Fibroblast of skin of back (primary cell): Measurements from ENCODE around the gene CLK4.

ENCODE experiments used
- DNase-seq: peaks from one replicate; pipeline ENCODE4 v3.0.0-alpha.2; 2013

CLK4 gene

DNA sequence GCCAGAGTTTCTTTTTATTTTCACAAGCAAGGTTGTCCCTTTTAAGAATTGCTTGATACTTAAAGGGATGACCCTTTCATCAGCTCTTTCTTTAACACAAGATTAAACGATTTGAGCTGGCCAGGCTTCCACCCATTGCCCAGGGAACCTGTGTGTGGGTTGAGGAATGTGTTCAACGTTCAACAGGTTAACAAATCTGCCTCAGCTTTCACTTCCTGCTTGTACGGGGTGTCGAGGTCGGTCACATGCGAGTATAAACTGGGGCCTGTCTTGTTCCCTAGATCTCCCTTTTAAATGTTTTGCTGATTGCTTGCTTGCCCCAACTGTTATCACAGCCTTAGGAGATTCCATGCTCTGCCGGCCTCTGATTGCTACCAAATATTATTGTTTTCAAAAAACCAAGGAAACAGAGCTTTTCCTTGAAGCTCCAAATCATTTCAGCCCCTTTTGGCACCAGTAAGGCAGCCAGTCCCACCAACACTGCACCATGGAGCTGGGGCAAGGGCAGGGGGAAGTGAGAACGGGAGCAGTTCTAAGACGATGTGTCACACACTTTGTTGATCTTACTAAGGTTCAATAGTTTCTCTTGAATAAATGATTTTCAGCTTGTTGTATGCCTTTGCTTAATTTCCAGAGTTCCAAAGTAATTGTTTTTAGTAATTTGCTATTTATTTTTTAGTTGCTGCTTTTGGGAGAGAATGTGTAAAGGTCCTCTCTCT, 10.7 kb upstream of the CLK4 start:
- DNase-seq, result no peak

DNA sequence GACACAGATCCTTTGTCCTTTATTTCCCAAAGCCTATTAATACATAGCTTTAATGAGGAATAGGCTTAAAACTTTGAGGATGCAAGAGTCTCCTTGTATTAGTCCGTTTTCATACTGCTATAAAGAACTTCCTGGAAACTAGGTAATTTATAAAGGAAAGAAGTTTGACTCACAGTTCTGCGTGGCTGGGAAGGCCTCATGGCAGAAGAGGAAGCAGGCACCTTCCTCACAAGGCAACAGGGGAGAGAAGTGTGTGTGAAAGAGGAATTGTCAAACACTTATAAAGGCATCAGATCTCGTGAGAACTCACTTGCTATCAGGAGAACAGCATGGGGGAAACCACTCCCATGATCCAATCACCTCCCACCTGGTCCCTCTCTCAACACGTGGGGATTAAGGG, 5.4 kb upstream of the CLK4 start:
- no peak for DNase-seq

DNA sequence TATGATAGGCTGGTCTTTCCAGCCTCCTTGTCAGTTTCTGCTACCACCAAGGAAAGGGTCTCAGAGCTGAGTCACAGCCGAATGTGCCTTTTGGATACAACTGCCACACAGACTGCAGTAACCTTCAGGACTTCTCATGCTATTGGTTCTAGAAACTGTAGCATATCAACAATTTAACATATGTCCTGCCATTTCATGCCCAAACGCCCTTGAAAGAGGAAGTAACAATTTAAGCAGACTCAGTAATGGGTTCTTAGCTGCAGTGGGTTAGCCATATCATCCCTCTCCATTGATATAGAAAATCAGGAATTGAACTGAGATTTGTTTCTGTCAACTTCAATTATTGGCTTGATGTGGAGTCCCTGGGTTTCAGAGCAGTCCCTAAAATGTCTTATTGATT, 4.1 kb upstream of the CLK4 start:
- no peak for DNase-seq

DNA sequence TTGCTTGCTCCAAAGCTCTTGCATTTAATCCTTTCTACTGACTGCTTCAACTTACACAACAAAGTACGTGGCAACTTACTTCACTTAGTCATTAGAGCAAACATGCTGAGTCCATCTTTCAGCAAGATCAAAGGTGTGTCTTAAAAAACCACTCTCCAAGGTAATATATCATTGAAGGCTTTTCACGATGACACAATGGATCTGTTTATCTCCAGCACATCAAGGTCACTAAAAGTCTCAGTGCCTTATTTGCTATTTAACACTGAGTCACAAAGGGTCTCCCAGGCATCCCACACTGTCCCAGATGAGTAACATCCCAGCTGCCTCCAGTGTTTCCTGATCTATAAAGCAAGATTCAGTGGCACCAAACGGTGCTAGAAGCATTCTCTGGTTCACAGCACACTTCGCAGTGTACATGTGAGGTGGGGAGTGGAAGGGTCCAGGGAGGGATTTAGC, 3.7 kb upstream of the CLK4 start:
- DNase-seq, result peak; percentile 2

DNA sequence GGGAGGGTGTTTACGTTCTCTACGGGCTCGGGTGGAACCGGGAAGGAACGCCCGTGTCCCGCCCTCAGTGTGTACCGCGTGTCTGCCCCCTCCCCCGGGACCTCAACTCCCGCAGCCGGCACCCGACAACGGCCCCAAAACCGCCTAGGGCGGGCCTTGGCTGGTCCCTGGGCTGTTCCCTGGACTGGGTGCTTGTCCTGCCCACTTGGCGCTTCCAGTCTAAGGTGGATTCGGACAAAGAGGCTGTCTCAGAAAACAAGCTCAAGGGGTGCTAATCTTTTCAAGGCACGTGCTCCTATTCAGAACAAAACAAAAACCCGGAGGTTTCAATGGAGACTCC, 379 bp upstream of the CLK4 start:
- DNase-seq, result no peak

DNA sequence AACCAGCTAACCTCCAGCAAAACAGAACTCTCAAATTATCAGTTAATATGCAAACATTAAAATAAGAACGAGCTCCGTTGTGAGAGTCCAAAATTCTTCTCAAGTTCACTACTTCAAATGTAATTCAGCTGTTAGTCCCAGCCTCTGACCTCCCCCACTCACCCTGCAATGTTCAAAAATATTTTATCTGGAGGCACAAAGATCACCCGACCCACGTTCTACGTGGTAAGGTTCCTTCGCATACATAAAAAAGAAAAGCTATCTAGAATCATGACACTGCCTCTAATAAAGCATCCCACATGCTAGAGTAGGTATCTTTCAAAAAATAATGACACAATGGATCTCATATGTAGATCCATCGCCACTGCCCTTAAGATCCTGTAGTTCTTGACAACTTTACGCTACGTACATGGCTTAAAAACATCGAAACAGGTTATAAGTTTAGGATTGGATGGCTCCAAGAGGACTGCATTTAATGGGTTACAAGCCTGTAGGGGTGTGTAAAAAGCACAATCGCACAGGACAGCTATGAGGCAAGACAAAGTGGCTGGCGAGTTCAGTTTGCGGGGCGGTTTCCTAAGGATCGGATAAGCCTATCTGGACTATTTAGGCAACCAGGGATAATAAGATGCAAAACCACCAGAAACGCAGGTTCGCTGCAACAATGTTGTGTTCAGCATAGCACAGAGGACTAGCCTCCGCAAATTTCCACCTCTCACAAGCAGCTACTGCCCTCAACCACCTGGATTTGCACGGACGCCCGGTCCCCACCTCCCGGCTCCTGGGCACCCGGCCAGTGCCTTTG, 969 bp downstream of the CLK4 start:
- DNase-seq, result no peak

DNA sequence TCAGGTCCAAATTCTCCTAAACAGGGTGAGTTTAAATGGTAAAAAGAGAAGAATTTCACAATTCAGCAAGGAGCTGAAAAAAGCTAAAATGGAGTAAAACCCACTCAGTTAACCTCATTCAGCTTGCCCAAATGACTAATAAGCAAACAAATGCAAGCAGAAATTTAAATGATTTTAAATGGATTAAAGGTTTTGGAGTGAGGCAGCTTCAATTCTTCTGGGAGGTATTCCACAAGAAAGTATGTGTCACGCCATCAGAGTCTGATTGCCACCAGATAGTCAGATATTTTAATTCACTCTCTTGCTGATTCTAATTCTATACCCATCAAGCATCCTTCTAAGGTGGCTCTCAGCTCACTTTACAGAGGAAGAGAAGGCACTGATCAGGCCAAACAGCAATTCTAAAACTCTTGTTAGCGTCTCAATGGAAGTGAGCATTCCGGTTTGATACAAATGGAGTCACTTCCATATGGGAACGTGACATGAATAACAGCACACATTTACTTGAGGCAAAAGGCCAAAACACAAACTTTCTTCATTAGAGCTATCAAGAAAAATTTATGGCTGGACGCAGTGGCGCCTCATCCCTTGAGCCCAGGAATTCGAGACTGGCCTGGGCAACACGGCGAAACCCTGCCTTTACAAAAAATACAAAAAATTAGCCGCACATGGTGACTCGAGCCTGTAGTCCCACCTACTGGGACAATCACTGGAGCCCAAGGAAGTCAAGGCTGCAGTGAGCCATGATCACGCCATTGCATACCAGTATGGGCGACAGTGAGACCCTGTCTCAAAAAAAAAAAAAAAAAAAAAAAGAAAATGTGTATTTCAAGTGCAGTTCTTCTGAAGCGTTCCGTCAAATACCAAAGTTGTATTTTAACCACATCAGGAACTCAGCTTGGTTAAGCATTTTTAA, 2.0 kb downstream of the CLK4 start:
- peak; percentile 54 for DNase-seq

DNA sequence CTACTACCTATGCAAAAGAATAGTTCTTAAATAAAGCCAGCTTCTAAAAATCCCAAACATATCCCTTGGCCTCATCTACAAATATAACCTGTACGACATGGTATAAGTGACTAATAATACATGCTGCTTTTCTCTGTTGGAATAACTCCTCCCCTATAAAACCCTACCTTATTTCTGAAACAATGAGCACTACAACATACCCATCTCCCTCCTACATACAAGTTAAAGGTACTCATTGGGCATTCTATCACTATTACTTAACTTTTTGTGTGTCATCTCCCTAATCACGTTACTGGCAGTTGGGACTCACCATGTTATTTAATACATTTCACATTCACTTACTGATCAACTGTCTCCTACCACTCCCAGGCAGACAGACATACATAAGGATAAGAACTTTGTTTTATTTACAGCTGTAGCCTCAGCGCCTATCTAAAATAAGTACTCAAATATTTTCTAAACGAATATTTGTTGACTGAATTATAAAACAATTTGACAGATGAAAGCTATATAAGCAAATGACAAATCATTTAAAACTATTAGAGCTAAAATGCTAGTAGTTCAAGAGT, 4.1 kb downstream of the CLK4 start:
- no peak for DNase-seq

DNA sequence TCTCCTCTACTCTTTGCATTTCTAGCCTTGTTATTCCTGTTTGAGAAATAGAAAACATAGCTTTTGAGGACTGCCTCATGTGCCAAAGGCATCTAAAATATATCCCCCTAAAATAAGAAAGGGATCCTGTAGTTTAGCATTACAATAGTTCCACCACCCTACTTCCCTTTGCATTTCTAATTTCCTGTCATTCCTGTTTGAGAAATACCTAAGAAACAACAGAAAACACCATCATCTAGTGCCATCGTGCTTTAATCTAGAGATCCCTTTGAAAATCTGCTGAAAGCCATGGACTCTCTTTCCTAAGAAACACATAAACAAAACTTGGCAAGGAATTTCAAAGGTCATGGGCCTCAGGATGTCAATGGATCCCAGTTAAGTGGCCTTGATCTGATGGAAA, 7.5 kb downstream of the CLK4 start:
- DNase-seq, result no peak

DNA sequence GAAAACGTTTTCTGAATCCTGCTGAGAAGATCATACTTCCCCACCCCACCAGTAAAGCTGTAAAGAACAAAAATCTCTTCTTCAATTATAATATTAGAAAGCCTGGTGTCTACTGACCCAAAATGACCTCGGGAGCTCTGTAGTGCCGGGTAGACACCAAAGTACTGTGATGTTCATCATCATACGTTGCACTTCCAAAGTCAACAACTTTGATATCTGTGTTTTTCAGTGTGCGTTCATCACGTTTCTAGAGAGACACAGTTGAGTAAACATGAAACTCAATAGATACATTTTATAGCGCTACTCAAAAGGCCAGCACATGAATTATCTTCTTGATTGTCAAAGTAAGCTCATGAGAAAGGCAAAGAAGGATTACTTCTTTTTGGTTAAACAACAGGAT, 14.6 kb downstream of the CLK4 start:
- no peak for DNase-seq

DNA sequence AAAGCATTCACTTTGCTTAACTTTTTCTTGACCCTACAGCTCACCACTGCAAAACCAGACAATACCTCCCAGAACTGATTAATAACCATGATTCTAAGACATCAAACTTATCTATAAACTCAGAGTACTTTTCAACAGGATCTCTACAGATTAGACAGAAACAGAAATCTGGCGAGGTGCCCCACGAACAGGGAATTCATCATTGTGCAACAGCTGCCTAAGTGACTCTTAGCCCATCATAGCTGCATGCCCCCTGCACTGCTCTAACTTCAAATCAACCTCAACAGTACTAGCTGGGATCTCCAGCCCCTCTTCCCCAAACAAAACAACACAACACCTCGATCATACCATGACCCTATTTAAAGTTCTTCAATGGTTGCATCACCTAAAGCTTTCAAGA, 20.6 kb downstream of the CLK4 start:
- no peak for DNase-seq

DNA sequence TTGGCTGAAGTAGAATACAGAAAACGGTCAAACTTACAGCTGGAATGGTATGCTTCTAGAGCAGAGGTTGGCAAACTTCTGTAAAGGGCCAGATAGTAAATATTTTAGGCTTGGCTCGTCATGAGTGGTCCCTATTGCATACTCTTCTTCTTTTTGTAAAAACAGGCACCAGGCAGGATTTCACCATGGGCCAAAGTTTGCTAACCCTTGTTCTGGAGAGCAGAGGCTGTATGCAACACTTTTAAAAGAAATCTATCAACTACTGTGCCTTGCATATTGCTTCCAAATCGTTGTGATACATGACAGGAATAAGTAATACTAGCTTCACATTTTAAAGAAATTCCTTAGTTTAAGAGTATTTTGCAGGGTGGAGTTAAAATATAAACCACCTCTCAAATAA, 21.1 kb downstream of the CLK4 start:
- no peak for DNase-seq

DNA sequence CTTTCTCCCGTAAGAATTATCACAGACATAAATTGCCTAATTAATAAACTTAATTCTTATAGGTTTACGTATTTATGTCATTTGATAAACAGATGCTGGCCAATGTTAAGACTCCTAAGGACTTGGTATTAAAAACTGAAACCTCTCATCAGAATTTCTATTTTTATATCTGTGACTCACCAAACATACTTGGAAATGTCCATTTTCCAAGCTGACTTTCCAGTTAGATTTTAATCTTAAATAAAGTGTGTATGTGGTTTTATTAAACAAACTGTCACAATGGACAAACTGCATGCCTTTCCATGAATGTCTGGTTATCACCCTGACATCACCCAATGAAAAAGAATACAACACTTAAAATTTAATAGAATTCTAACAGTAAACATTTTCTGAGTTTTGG, 24.1 kb downstream of the CLK4 start:
- peak; percentile 65 for DNase-seq

DNA sequence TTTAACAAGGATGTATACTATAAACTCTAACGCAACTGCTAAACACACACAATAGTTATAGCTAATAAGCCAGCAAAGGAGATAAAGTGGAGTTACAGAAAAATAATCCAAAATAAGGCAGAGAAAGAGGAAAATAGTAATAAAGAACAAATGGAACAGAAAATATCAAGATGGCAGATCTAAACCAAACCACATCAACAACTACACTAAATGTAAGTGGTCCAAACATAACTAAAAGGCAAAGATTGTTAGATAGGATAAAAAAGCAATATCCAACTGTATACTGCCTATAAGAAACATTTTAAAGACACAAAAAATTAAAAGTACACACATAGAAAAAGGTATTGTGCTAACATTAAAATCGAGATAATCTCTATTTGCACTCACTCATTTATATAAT, 31.1 kb downstream of the CLK4 start:
- DNase-seq, result no peak

DNA sequence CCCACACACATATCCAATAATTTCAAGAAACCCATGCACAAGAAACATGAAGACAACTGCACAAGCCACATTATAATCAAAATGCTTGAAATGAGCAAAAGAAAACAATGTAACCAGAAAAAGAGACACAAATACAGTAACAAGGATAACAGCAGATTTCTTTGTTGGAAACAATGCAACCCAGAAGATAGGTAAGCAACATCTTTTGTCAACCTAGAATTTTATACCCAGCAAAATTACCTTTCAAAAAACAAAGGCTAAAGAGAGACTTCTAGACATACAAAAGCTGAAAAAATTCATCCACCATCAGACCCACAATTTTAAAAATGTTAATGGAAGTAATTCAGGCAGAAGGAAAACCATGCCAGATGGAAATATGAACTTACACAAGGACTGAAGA, 31.7 kb downstream of the CLK4 start:
- no peak for DNase-seq

DNA sequence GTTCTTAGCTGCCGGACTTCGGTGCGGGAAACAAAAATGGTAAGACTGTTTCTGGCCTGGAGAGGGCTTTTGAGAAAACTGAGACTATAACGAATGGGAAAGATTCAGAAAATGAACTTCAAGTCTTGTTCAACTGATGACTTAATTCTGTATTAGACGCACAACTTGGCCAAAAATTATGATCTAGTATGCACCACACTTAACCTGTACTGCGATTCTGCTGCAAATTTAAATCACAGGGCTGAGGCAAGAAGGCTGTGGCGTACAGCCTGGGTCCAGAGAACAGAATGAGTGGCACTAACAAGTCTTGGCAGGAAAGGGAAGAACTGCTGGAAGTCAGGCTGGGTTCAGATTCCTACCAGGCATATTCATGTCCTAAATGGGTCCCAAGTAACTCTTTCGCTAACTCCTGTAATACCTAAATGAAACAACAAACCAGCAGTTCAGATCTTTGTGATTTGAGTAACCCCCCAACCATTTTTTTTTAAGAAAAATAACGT, 35.9 kb downstream of the CLK4 start:
- no peak for DNase-seq

DNA sequence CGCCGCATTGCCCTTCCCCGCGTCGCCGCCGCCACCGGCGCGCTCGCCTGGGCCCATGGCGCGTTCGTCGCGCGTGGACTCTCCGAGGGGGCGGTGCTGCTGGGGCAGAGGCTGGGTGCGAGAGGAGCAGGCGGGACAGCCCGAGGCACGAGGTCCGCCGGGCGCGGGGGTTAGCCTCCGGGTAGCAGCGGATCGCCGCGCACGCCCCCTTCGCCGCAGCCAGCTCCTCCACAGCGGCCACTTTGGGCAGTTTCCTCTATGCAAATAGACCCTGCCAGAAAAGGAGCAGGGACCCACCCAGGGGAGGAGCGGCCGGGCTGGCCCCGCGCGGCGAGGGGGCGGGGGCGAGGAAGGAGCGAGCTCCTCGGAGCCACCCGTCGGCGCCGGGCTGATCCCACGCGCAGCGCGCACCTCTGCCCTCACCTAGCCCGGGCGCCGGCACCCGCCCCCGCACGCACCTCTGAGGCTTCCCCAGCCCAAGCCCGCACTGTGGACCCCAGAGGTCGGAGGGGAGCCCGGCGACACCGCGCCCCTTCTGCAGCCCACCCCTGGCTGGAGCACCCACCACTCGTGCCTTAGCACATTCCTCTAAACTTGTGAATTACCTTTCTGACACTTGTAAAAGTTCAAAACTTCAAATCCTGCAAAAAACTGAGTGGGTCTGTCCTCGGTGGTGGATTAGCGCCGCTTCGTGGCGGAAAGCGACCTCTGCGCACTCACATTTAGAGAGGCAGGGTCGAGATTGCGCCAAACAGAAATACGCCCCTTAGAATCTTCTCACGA, 36.5 kb downstream of the CLK4 start, which contains the start of gene COL23A1:
COL23A1 (minus strand) TSS at position 253 of the 783 bp plus-strand sequence.
- DNase-seq, result peak; percentile 58

DNA sequence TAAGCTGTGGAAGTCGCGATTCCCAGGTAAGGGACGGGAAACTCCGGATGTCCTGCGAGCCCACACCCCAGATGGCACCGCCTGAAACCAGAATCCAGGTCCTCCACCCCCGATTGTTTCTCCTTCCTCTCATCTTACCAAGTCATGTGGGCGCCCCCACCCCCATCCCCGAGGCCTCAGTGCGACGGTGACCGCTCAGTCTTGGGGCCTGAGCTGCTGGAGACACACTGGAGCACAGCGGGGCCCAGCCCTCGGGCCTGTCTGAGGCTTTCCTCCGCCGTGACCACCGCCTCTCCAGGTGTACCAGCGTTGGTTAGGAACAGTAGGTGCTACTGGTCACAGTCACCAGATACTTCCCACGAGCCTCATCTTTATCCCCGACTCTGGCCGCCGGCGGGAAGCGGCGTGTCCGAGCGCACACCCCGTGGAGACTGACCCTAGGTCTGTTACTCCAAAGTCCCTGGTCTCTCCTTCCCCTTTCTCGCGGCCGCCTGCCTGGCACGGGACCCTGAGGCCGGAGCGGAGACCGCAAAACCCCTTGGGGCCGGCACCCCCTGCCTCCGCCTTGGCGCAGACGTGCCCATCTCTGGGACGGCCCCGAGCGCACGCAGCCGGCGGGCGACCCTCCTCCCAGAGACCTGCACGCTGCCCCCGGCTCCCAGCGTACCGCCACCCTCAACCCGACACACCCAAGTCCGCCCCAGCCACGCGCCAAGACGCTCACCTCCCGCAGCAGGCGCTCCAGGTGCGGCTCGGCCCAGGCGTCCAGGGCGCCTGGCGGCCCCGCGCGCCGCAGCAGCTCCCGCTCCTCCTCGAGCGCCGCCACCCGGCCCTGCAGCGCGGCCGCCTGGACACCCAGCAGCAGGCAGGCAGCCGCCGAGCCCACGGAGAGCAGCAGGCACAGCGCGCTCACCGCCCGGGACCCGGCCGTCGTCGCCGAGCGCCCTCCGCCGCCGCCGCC, 37.4 kb downstream of the CLK4 start:
- peak; percentile 52 for DNase-seq

DNA sequence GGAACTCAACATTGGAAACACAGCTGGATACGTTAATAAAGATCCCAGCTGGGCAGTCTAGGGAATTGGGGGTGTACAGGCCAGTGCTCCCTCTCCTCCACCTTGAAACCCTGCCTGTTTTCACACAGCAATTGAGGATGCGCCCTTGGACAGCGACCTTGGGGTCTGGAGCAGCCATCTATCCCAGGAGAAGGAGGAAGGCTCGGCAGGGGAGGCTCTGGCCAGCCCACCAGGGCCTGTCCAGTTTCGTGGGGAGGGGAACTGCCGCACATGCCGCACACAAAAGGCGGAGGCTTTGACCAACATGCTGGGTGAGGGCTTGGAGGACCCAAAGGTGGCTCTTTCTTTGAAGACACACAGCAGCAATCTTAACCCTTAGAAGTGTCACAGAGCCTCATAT, 38.1 kb downstream of the CLK4 start:
- no peak for DNase-seq
